RWPE1 (cell line): Measurements from ENCODE around the gene AATK.

Source experiments
- CTCF ChIA-PET: fragments of 350-600 bp; sonication (Branson Sonifier 250); formaldehyde crosslinking; extraction: SDS; loops from one replicate; lab custom pipeline; 2021; lab: Yijun Ruan, JAX
- POLR2A ChIA-PET: fragments of 400-600 bp; formaldehyde crosslinking; extraction: SDS; loops from one replicate; lab custom pipeline; 2020; ENCODE audit warnings: antibody characterized with exemption; ENCODE audit not compliant: low non-redundant PET; lab: Yijun Ruan, JAX
- DNase-seq: peaks from one replicate; pipeline ENCODE4 v3.0.0; 2012; ENCODE audit warnings: low spot score
- H3K27ac ChIP-seq: fragments of 450-650 bp; 2 replicates; pipeline ENCODE4 v1.5.1; 2017
- CTCF ChIP-seq: fragments of 450-650 bp; conservative IDR thresholded peaks from 2 replicates; pipeline ENCODE4 v1.5.1; 2017; ENCODE audit warnings: low read depth, mild to moderate bottlenecking

Gene AATK

GRCh38 chr17:81071761-81072741 is 94.0 kb downstream of the AATK start:
- POLR2A ChIA-PET, result interaction anchor here (0.5 kb wide), 1 partner anchor 36 kb away, joined by 5 read pairs; no protein-coding TSS in a partner anchor
- no peak for TF ChIP-seq CTCF
- CTCF ChIA-PET, result no interaction called here
- no peak for DNase-seq
- peak overlapping the region; percentile 99 for H3K27ac ChIP-seq

- DNase-seq, result no peak
- ChIA-PET POLR2A (no interaction called here), CTCF (interaction anchor here (0.7 kb wide), 1 partner anchor 278 kb away, joined by 3 read pairs; no protein-coding TSS in a partner anchor)
- peak overlapping the region; percentile 99 for H3K27ac ChIP-seq
- no peak for TF ChIP-seq CTCF
These were observed 95.3 kb downstream of the AATK start for GRCh38 chr17:81070541-81071246.

GRCh38 chr17:81069135-81069645 is 96.8 kb downstream of the AATK start:
- no peak for TF ChIP-seq CTCF
- ChIA-PET POLR2A (no interaction called here), CTCF (interaction anchor here (0.6 to 1.2 kb wide), 2 partner anchors 19 to 33 kb away, joined by 3 to 5 read pairs; no protein-coding TSS in a partner anchor)
- no peak for DNase-seq
- H3K27ac ChIP-seq, result peak overlapping the region; percentile 99

GRCh38 chr17:81068411-81069134 is 97.4 kb downstream of the AATK start:
- peak overlapping the region; percentile 99 for H3K27ac ChIP-seq
- CTCF ChIA-PET, result interaction anchor here (0.5 to 1.2 kb wide), 2 partner anchors 9 to 33 kb away, joined by 5 read pairs; no protein-coding TSS in a partner anchor
- no peak for DNase-seq
- TF ChIP-seq CTCF, result no peak
- POLR2A ChIA-PET, result no interaction called here

- no peak for TF ChIP-seq CTCF
- ChIA-PET CTCF (interaction anchor here (0.6 to 0.9 kb wide), 3 partner anchors 8 to 56 kb away, joined by 3 to 5 read pairs (median 3); no protein-coding TSS in a partner anchor), POLR2A (no interaction called here)
- no peak for DNase-seq
- H3K27ac ChIP-seq, result peak overlapping the region; percentile 99
These were observed 98.6 kb downstream of the AATK start for GRCh38 chr17:81067391-81067811.
